Measurements from ENCODE around the gene GRM4.

DNA sequence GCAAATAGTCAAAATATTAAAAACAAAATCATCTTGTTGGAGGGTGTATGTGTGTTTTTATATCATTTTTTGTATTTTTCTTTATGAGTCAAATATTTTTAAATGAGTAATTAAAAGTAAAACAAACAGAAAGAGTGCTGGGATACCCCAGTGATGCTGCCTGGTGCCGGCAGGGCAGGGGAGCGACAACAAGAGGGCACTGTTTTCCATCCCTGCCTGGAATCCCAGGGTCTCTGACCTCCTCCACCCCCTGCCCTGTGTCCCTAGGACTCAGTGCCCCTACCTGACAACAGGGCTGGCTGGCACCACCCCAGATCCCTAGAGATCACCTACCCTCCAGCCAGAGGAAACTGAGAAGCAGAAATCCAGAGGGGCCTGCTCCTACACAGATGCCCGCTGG lies 48.9 kb upstream of the GRM4 start:
- TF ChIP-seq YY1 (IDR thresholded peaks at IDR 0.05; ENCODE audit: insufficient read depth, insufficient read length) = no peak
- no peak for TF ChIP-seq ZNF274 (IDR thresholded peaks at IDR 0.05; ENCODE audit: low read depth, low read length)
- TF ChIP-seq SUZ12 (IDR thresholded peaks at IDR 0.05; ENCODE audit: extremely low read depth, insufficient read depth, insufficient read length) = no peak
